GM19025 (cell line): ENCODE data around the gene ENTREP3.
"Not testable (repeated sequence)": the region's sequence is repeated elsewhere in the genome, so short reads cannot be mapped to it uniquely, and the experiment has no call there.

Experiments
- ATAC-seq: cut with Tn5 transposase; IDR thresholded peaks from one replicate; pipeline ENCODE4 v1.9.1; 2021; ENCODE audit warnings: mild to moderate bottlenecking, low read depth, moderate library complexity; ENCODE audit not compliant: unreplicated experiment

The ENTREP3 gene

GRCh38 chr1:155253797-155254196 is 1.5 kb downstream of the ENTREP3 start:
- ATAC-seq: no peak

- no peak for ATAC-seq
Measured at GRCh38 chr1:155253208-155253607, 2.1 kb downstream of the ENTREP3 start.

- ATAC-seq: no peak
Measured at GRCh38 chr1:155251566-155251965, 3.7 kb downstream of the ENTREP3 start.

GRCh38 chr1:155250633-155251449 is 4.4 kb downstream of the ENTREP3 start:
- ATAC-seq: peak; percentile 86

- peak; percentile 14 for ATAC-seq
Measured at GRCh38 chr1:155250246-155250632, 5.0 kb downstream of the ENTREP3 start.

- ATAC-seq: no peak
Measured at GRCh38 chr1:155247667-155248553, 7.4 kb downstream of the ENTREP3 start.

- not testable (repeated sequence) for ATAC-seq
Measured at GRCh38 chr1:155246796-155247195, 8.5 kb downstream of the ENTREP3 start.

- no peak for ATAC-seq
Measured at GRCh38 chr1:155245163-155245524, 10.1 kb downstream of the ENTREP3 start.

GRCh38 chr1:155244368-155245162 is 10.7 kb downstream of the ENTREP3 start:
- ATAC-seq: peak; percentile 76

- ATAC-seq: no peak
Measured at GRCh38 chr1:155242805-155243358, 12.4 kb downstream of the ENTREP3 start.

- no peak for ATAC-seq
Measured at GRCh38 chr1:155241841-155242264, 13.4 kb downstream of the ENTREP3 start.

GRCh38 chr1:155241069-155241679 is 14.1 kb downstream of the ENTREP3 start:
- ATAC-seq: no peak

- ATAC-seq: no peak
Measured at GRCh38 chr1:155236451-155236850, 18.8 kb downstream of the ENTREP3 start.

- not testable (repeated sequence) for ATAC-seq
Measured at GRCh38 chr1:155235375-155235774, 19.9 kb downstream of the ENTREP3 start.

GRCh38 chr1:155233502-155233901 is 21.8 kb downstream of the ENTREP3 start:
- ATAC-seq: not testable (repeated sequence)

- ATAC-seq: not testable (repeated sequence)
Measured at GRCh38 chr1:155232001-155232978, 23.0 kb downstream of the ENTREP3 start.

GRCh38 chr1:155231302-155231701 is 24.0 kb downstream of the ENTREP3 start:
- not testable (repeated sequence) for ATAC-seq

- ATAC-seq: no peak
Measured at GRCh38 chr1:155228096-155228427, 27.2 kb downstream of the ENTREP3 start.
